GM21447 (cell line): ENCODE measurements around the gene PRR14.
"Not testable (repeated sequence)": the region's sequence is repeated elsewhere in the genome, so short reads cannot be mapped to it uniquely, and the experiment has no call there.

Source experiments
- ATAC-seq: cut with Tn5 transposase; IDR thresholded peaks from one replicate; pipeline ENCODE4 v1.9.1; 2021; ENCODE audit not compliant: unreplicated experiment

PRR14 gene

GRCh38 chr16:30688701-30689100 is 37.9 kb downstream of the PRR14 start:
- ATAC-seq, result no peak

GRCh38 chr16:30691907-30692306 is 41.1 kb downstream of the PRR14 start:
- no peak for ATAC-seq

DNA sequence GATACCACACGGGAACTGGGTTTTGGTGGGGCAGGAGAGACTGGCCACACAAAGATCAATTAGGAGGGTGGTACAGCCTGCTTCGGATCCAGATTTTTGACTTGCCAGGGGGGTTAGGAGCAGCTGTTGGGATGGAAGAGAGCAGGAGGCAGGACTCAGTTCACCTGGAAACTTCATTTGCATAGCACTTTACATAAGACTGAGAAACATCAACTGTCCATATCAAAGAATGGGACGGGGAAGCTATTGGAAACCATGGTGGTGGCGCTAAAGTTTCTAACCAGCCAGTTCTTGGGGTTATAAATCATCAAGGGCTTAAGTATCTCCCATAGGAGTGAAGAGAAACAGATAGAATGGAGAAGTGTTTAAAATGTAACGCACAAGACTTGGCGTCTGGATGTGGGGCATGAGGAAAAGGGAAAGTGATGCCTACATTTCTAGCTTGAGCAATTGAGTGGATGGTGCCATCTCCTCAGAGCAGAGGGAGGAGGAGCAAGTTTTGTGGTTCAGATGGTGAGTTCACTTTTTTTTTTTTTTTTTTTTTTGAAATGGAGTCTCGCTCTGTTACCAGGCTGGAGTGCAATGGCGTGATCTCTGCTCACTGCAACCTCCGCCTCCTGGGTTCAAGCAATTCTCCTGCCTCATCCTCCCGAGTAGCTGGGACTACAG is 41.8 kb downstream of the PRR14 start:
- no peak for ATAC-seq

- no peak for ATAC-seq
These were observed 44.4 kb downstream of the PRR14 start for GRCh38 chr16:30694926-30695693.

DNA sequence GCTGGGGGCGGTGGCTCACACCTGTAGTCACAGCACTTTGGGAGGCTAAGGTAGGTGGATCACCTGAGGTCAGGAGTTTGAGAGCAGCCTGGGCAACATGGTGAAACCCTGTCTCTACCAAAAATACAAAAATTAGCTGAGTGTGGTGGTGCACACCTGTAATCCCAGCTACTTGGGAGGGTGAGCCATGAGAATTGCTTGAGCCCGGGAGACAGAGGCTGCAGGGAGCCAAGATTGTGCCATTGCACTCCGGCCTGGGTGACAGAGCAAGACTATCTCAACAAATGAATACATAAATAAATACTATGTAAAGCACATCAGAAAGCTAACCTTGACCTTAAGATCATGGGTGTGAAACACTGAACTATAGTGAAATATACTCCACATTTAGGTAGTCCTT is 45.9 kb downstream of the PRR14 start:
- ATAC-seq, result not testable (repeated sequence)

GRCh38 chr16:30697264-30698138 is 46.7 kb downstream of the PRR14 start:
- no peak for ATAC-seq

GRCh38 chr16:30698139-30698815 is 47.5 kb downstream of the PRR14 start:
- peak; percentile 82 for ATAC-seq

GRCh38 chr16:30698816-30699614 is 48.3 kb downstream of the PRR14 start, which contains the start of gene SRCAP:
Gene SRCAP (plus strand): TSS chr16:30699171. CDS start chr16:30700825, 1,654 bp downstream.
- ATAC-seq, result peak; percentile 30

- ATAC-seq, result no peak
These were observed 48.9 kb downstream of the PRR14 start for GRCh38 chr16:30699615-30700099.

- no peak for ATAC-seq
These were observed 49.7 kb downstream of the PRR14 start for GRCh38 chr16:30700491-30700890.

GRCh38 chr16:30700971-30701370 is 50.2 kb downstream of the PRR14 start:
- no peak for ATAC-seq

- ATAC-seq, result not testable (repeated sequence)
These were observed 52.3 kb downstream of the PRR14 start for GRCh38 chr16:30703071-30703470.

- no peak for ATAC-seq
These were observed 53.2 kb downstream of the PRR14 start for GRCh38 chr16:30703971-30704370.
